H9 (cell line): ENCODE data around the gene PPIP5K2. TPM values are rescaled to one million over a fixed set of nuclear protein-coding genes. Genes with fewer than 3 reads are reported as not detected.

ENCODE experiments used
- DNase-seq: peaks from one replicate; pipeline ENCODE4 v3.0.0-alpha.2; 2017
- H2AFZ ChIP-seq: one replicate; pipeline ENCODE4 v1.6.1; 2013; ENCODE audit warnings: mild to moderate bottlenecking, low read length, control low read depth, moderate library complexity
- H2AK5ac ChIP-seq: 2 replicates; pipeline ENCODE4 v1.6.1; 2013; ENCODE audit warnings: low read length, control low read depth, mixed read lengths; ENCODE audit not compliant: insufficient read length
- H2BK120ac ChIP-seq: one replicate; pipeline ENCODE4 v1.6.1; 2013; ENCODE audit warnings: low read depth, mild to moderate bottlenecking, low read length, control low read depth, inconsistent platforms; ENCODE audit not compliant: poor library complexity, severe bottlenecking
- H2BK12ac ChIP-seq: 2 replicates; pipeline ENCODE4 v1.6.1; 2013; ENCODE audit warnings: low read length, control low read depth, mixed read lengths, low read depth; ENCODE audit not compliant: insufficient read length
- H2BK15ac ChIP-seq: 2 replicates; pipeline ENCODE4 v1.6.1; 2013; ENCODE audit warnings: low read depth, low read length, control low read depth
- H2BK20ac ChIP-seq: one replicate; pipeline ENCODE4 v1.6.1; 2013; ENCODE audit warnings: low read depth, mild to moderate bottlenecking, low read length, control low read depth, inconsistent platforms; ENCODE audit not compliant: poor library complexity, severe bottlenecking
- H2BK5ac ChIP-seq: 2 replicates; pipeline ENCODE4 v1.6.1; 2013; ENCODE audit warnings: low read length, control low read depth, mixed read lengths; ENCODE audit not compliant: insufficient read length
- H3K14ac ChIP-seq: 2 replicates; pipeline ENCODE4 v1.6.1; 2013; ENCODE audit warnings: low read length, control low read depth; ENCODE audit not compliant: insufficient read depth
- H3K18ac ChIP-seq: 2 replicates; pipeline ENCODE4 v1.6.1; 2013; ENCODE audit warnings: low read depth, mild to moderate bottlenecking, mixed read lengths, low read length, control low read depth; ENCODE audit not compliant: insufficient read length
- H3K23ac ChIP-seq: 2 replicates; pipeline ENCODE4 v1.6.1; 2013; ENCODE audit warnings: low read length, control low read depth, mixed read lengths, low read depth; ENCODE audit not compliant: insufficient read length
- H3K23me2 ChIP-seq: 2 replicates; pipeline ENCODE4 v1.6.1; 2013; ENCODE audit warnings: low read depth, mild to moderate bottlenecking, mixed read lengths, low read length, control low read depth; ENCODE audit not compliant: insufficient read length, poor library complexity, severe bottlenecking
- H3K27ac ChIP-seq: 2 replicates; pipeline ENCODE4 v1.5.1; 2013; ENCODE audit warnings: low read length, control low read depth, mixed read lengths, low read depth; ENCODE audit not compliant: insufficient read length
- H3K27me3 ChIP-seq: 2 replicates; pipeline ENCODE4 v1.6.1; 2013; ENCODE audit warnings: low read length, control low read depth, inconsistent platforms; ENCODE audit not compliant: insufficient read depth
- H3K4ac ChIP-seq: 2 replicates; pipeline ENCODE4 v1.6.1; 2013; ENCODE audit warnings: low read depth, mild to moderate bottlenecking, control low read depth, inconsistent platforms, low read length, moderate library complexity
- H3K4me1 ChIP-seq: 2 replicates; pipeline ENCODE4 v1.6.1; 2013; ENCODE audit warnings: low read length, control low read depth, inconsistent platforms; ENCODE audit not compliant: insufficient read depth
- H3K4me2 ChIP-seq: 2 replicates; pipeline ENCODE4 v1.6.1; 2013; ENCODE audit warnings: low read length, control low read depth, mixed read lengths; ENCODE audit not compliant: insufficient read length, insufficient read depth
- H3K56ac ChIP-seq: 2 replicates; pipeline ENCODE4 v1.6.1; 2013; ENCODE audit warnings: low read depth, mild to moderate bottlenecking, mixed read lengths, low read length, control low read depth; ENCODE audit not compliant: insufficient read length
- H3K79me1 ChIP-seq: 2 replicates; pipeline ENCODE4 v1.6.1; 2013; ENCODE audit warnings: low read depth, mild to moderate bottlenecking, moderate library complexity, low read length, control low read depth, inconsistent platforms; ENCODE audit not compliant: insufficient read depth, poor library complexity, severe bottlenecking
- H3K79me2 ChIP-seq: 2 replicates; pipeline ENCODE4 v1.6.1; 2013; ENCODE audit warnings: low read length, control low read depth, inconsistent platforms; ENCODE audit not compliant: insufficient read depth
- H3K9ac ChIP-seq: 2 replicates; pipeline ENCODE4 v1.6.1; 2013; ENCODE audit warnings: low read length, control low read depth, mixed read lengths; ENCODE audit not compliant: insufficient read length; ENCODE audit errors: extremely low read depth
- H3K9me3 ChIP-seq: one replicate; pipeline ENCODE4 v1.6.1; 2013; ENCODE audit warnings: low read depth, low read length, inconsistent platforms; ENCODE audit not compliant: control insufficient read depth
- H3T11ph ChIP-seq: one replicate; pipeline ENCODE4 v1.6.1; 2013; ENCODE audit warnings: mild to moderate bottlenecking, low read length, control low read depth, inconsistent platforms
- H4K20me1 ChIP-seq: one replicate; pipeline ENCODE4 v1.6.1; 2013; ENCODE audit not compliant: control insufficient read depth, insufficient read length, insufficient read depth
- H4K5ac ChIP-seq: 2 replicates; pipeline ENCODE4 v1.6.1; 2013; ENCODE audit warnings: low read depth, mild to moderate bottlenecking, mixed read lengths, low read length, control low read depth; ENCODE audit not compliant: insufficient read length
- H4K8ac ChIP-seq: replicated peaks from 2 replicates; pipeline ENCODE4 v1.6.1; 2013; ENCODE audit warnings: low read length, control low read depth, mixed read lengths, low read depth; ENCODE audit not compliant: insufficient read length
- H4K91ac ChIP-seq: 2 replicates; pipeline ENCODE4 v1.6.1; 2013; ENCODE audit warnings: low read depth, mild to moderate bottlenecking, moderate library complexity, mixed read lengths, low read length, control low read depth; ENCODE audit not compliant: insufficient read length
- H3K27ac Mint-ChIP-seq, 3 experiments: 2 replicates in 2 of 3; 3 replicates in 1 of 3; pipeline ENCODE4 v1.8.0; 2020 to 2021; ENCODE audit warnings: mixed read lengths in 3 of 3, mild to moderate bottlenecking in 1 of 3, moderate library complexity in 1 of 3
- H3K27me3 Mint-ChIP-seq: 2 replicates; pipeline ENCODE4 v1.8.0; 2021; ENCODE audit warnings: low read depth, mild to moderate bottlenecking, moderate library complexity, mixed read lengths
- H3K36me3 Mint-ChIP-seq, 3 experiments: 2 replicates in 2 of 3; 3 replicates in 1 of 3; pipeline ENCODE4 v1.8.0; 2020 to 2021; ENCODE audit warnings: low read depth in 3 of 3, mixed read lengths in 3 of 3; ENCODE audit not compliant: insufficient read depth in 1 of 3
- H3K4me1 Mint-ChIP-seq, 2 experiments: 2 replicates each; pipeline ENCODE4 v1.8.0; 2020; ENCODE audit warnings: mixed read lengths in 2 of 2
- H3K4me3 Mint-ChIP-seq, 2 experiments: 2 replicates in 1 of 2; 3 replicates in 1 of 2; pipeline ENCODE4 v1.8.0; 2020 to 2021; ENCODE audit warnings: mild to moderate bottlenecking in 2 of 2, mixed read lengths in 2 of 2, moderate library complexity in 1 of 2
- H3K9me3 Mint-ChIP-seq, 2 experiments: 2 replicates in 1 of 2; 3 replicates in 1 of 2; pipeline ENCODE4 v1.8.0; 2020; ENCODE audit warnings: mild to moderate bottlenecking in 2 of 2, mixed read lengths in 2 of 2, moderate library complexity in 1 of 2
- WGBS: extraction: QIAGEN DNeasy Blood & Tissue Kit; methylation state at CpG from one replicate; pipeline ENCODE4 v1.1.7; 2013; ENCODE audit warnings: missing lambda C conversion rate, low lambda C conversion rate, mixed read lengths; ENCODE audit not compliant: insufficient read length; ENCODE audit errors: extremely low coverage; 5-methylcytosine and 5-hydroxymethylcytosine counted together
- total RNA-seq: library from RNA; stranded (reverse); gene quantifications from 2 replicates; pipeline ENCODE4 v1.2.1, GENCODE V29; 2021
- TF ChIP-seq, protein P1 (sequence below): fragments of 200-600 bp; sonication (generic); conservative IDR thresholded peaks from 3 replicates; pipeline ENCODE4 v1.8.0; 2021; ENCODE audit warnings: antibody characterized with exemption, mild to moderate bottlenecking

The PPIP5K2 gene
- total RNA-seq, 1 experiment from 2014 or later, result 43.8 TPM

- Histone ChIP-seq H3K4me2 (no peak overlapping the region), H2BK12ac (no peak overlapping the region), H3K4ac (no peak overlapping the region), H4K5ac (no peak overlapping the region), H2BK5ac (no peak overlapping the region), H4K91ac (no peak overlapping the region), H3K23ac (no peak overlapping the region), H4K20me1 (no peaks in the 10 kb centered on the region), H3K9me3 (no peaks in the 10 kb centered on the region), H3K56ac (no peak overlapping the region), H2BK120ac (no peak overlapping the region), H4K8ac (no peak overlapping the region), H3K23me2 (no peaks in the 10 kb centered on the region), H2AFZ (no peak overlapping the region), H3K18ac (no peak overlapping the region), H3K79me2 (no peaks in the 10 kb centered on the region), H3K79me1 (no peaks in the 10 kb centered on the region), H2BK20ac (no peak overlapping the region), H3K9ac (no peak overlapping the region), H3T11ph (no peak overlapping the region), H3K27ac (no peak overlapping the region), H3K4me1 (peaks cover 2% of the 10 kb centered on the region; the same call in 1 of the 2 replicates), H2BK15ac (no peak overlapping the region), H3K14ac (no peak overlapping the region), H3K27me3 (no peaks in the 10 kb centered on the region), H2AK5ac (no peak overlapping the region)
- Mint-ChIP-seq H3K36me3 (peaks cover 2 to 14% (median 4%) of the 10 kb centered on the region in 3 experiments; a peak in 5 of 7 replicates), H3K4me3 (no peak overlapping the region), H3K27ac (0 out of 7 replicates have a peak overlapping the region, but pooled peaks of 1 of the 3 experiments have one; percentile 65), H3K9me3 (no peaks in the 10 kb centered on the region; a peak in 1 of 5 replicates), H3K4me1 (peaks cover 22 to 32% of the 10 kb centered on the region in 2 experiments), H3K27me3 (no peaks in the 10 kb centered on the region)
- no peak for DNase-seq
- TF ChIP-seq, protein P1, sequence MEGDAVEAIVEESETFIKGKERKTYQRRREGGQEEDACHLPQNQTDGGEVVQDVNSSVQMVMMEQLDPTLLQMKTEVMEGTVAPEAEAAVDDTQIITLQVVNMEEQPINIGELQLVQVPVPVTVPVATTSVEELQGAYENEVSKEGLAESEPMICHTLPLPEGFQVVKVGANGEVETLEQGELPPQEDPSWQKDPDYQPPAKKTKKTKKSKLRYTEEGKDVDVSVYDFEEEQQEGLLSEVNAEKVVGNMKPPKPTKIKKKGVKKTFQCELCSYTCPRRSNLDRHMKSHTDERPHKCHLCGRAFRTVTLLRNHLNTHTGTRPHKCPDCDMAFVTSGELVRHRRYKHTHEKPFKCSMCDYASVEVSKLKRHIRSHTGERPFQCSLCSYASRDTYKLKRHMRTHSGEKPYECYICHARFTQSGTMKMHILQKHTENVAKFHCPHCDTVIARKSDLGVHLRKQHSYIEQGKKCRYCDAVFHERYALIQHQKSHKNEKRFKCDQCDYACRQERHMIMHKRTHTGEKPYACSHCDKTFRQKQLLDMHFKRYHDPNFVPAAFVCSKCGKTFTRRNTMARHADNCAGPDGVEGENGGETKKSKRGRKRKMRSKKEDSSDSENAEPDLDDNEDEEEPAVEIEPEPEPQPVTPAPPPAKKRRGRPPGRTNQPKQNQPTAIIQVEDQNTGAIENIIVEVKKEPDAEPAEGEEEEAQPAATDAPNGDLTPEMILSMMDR, result no peak
- WGBS, result no CpG with 5 or more reads among the region's 2 CpGs
Observed at GRCh38 chr5:103108086-103108485, 12.0 kb upstream of the PPIP5K2 start.
